ENCODE results near the gene SLC44A3.
A peak's percentile ranks its signal among the peaks of the same experiment; 100 is the strongest.

SLC44A3 gene

DNA sequence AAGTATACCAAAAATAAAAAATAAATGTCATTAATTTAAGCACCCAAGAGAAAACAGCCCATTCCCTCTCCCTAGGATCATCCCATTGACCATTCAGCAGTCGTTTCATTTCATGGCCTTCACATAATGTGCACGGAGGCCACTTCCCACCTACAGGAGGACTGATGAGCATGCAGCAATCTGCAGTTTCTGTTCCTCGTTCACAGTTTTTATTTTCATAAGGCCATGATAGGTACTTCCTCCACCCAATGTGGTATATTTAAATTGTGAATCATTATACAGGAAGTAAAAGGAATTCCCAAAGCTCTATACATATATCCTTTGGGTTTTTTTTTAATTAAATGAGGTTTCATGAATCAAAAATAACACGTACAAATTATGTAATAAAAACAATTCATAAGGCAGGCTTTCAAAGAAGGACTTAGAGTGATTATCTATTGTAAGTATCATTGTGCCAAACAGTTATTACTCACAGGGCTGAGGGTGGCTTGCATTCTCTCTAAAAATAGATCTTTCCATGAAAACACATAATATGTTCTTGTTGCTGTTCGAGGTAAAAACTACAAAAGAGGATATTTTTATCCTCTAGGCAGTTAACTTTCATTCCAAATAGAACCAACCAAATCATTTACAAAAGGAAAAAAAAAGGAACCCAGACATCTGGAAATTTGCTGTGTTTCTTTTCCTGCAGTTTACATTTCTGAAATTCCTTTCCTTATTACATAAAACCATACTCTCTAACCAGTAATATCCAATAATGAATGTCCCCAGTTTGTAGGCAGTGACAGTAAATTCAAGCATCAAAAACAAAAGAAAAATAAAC lies 27.5 kb upstream of the SLC44A3 start:
- DNase-seq (ENCODE audit: low read depth): peak; percentile 47
- no peak overlapping the region for H3K4me3 ChIP-seq (ENCODE audit: low read depth, low read length)
- TF ChIP-seq, protein P1, sequence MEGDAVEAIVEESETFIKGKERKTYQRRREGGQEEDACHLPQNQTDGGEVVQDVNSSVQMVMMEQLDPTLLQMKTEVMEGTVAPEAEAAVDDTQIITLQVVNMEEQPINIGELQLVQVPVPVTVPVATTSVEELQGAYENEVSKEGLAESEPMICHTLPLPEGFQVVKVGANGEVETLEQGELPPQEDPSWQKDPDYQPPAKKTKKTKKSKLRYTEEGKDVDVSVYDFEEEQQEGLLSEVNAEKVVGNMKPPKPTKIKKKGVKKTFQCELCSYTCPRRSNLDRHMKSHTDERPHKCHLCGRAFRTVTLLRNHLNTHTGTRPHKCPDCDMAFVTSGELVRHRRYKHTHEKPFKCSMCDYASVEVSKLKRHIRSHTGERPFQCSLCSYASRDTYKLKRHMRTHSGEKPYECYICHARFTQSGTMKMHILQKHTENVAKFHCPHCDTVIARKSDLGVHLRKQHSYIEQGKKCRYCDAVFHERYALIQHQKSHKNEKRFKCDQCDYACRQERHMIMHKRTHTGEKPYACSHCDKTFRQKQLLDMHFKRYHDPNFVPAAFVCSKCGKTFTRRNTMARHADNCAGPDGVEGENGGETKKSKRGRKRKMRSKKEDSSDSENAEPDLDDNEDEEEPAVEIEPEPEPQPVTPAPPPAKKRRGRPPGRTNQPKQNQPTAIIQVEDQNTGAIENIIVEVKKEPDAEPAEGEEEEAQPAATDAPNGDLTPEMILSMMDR (IDR thresholded peaks at IDR 0.05; ENCODE audit: low read depth, low read length, missing control alignments): peak; percentile 34

DNA sequence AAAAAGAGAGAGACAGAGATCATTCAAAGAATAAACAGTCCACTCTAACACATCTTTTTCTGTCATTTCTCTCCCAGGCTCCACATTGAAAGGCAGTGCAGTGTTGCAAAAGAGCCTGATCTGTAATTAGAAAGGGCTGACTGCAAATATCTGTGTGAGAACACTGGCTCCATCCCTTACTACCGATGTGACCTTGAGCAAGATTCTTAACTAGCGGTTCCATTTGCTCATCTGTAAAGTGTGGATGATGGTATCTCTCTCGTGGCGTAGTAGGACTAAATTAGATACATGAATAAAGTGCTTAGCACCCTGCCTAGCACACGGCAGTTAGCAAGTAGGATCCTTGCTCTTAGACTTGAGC lies 26.9 kb upstream of the SLC44A3 start:
- TF ChIP-seq, protein P1 (IDR thresholded peaks at IDR 0.05; ENCODE audit: low read depth, low read length, missing control alignments): no peak
- no peak for DNase-seq (ENCODE audit: low read depth)
- H3K4me3 ChIP-seq (ENCODE audit: low read depth, low read length): no peak overlapping the region

DNA sequence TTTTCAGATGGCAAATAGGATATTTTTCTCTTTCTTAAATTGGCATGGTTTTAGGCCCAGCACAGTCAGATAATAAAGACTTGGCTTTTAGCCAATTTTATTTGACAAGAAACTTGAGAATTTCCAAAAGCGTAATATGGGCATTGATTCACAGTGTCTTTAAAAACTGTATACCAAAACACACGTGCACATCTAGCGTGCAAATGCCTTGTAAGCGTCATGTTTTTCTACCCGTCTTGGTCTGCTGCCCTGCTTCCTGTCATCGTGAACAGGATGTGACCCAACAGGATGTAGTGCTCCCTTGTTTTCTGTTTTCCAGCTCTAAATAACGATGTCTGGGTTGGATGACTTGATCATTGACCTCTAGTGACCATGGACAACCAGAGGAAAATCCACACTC lies 24.7 kb upstream of the SLC44A3 start:
- H3K4me3 ChIP-seq (ENCODE audit: low read depth, low read length): no peak overlapping the region
- TF ChIP-seq, protein P1 (IDR thresholded peaks at IDR 0.05; ENCODE audit: low read depth, low read length, missing control alignments): no peak
- no peak for DNase-seq (ENCODE audit: low read depth)

DNA sequence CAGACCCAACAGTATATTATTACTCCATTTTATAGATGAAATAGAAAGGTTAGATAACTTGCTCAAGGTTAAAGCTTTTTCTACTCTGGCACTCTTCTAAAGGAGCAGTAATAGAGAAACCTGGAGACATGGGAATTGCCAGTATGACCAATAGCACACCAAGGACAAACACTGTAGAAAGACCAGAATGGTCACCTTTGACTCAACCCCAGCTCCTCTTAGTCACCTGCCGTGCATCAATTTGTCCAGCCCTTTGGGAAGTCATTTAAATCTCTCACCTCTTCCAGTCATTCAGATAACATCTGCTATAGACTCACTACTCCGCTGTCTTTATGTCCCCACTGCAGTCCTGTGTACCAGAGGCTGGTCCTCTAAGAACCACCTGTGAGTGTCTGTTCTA lies 23.9 kb upstream of the SLC44A3 start:
- no peak for DNase-seq (ENCODE audit: low read depth)
- H3K4me3 ChIP-seq (ENCODE audit: low read depth, low read length): no peak overlapping the region
- TF ChIP-seq, protein P1 (IDR thresholded peaks at IDR 0.05; ENCODE audit: low read depth, low read length, missing control alignments): no peak

DNA sequence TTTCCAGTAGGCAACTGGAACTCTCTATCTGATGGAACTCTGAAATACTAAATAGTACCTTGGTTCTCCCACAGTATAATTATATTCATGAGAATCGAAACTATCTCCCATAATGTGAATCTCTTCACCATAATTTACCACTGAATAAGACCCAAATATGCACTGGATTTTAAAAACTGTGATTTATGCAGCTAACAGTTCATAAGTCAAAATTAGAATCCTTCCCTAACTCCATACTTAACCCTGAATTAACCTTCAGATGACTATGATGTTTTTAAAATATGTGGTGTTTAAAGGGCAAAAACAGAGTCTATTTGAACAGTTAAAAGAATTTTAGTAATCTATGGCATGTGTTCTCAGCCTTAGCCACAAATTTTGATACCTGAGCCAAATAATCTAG lies 22.9 kb upstream of the SLC44A3 start:
- no peak overlapping the region for H3K4me3 ChIP-seq (ENCODE audit: low read depth, low read length)
- TF ChIP-seq, protein P1 (IDR thresholded peaks at IDR 0.05; ENCODE audit: low read depth, low read length, missing control alignments): no peak
- no peak for DNase-seq (ENCODE audit: low read depth)

DNA sequence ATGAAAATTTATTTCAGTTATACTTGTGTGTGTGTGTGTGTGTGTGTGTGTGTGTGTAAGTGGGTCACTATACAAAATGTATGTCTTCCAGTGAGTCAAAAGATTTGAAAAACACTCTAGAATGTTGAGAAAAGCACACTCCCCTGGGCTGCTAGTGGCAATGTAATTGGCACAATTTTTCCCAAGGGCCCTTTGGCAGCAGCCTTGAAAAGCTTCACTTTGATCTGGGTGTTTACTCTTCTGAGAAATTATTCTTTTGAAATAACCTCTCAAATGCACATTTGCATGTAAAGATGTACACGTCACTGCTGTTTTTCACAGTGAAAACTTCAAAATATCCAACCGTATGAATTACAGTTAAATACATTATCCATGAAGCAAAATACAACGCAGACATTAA lies 22.1 kb upstream of the SLC44A3 start:
- no peak for DNase-seq (ENCODE audit: low read depth)
- TF ChIP-seq, protein P1 (IDR thresholded peaks at IDR 0.05; ENCODE audit: low read depth, low read length, missing control alignments): no peak
- H3K4me3 ChIP-seq (ENCODE audit: low read depth, low read length): no peak overlapping the region

DNA sequence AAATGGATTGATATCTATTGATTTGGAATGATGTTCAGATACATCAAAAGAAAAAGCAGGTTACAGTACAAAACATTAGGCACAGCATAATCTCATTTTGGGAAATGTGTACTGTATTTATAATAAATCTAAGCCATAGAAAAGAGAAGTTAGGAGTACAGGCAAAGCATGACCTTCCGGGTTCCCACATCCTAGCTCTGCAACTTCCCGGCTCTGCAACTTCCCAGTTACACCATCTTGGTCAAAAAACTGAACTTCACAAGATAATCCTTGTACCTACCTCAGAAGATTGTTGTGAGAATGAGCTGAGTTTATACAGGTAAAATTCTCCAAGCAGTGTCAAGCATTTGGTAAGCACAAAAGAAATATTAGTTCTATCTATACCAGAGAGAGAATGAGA lies 21.7 kb upstream of the SLC44A3 start:
- DNase-seq (ENCODE audit: low read depth): no peak
- no peak overlapping the region for H3K4me3 ChIP-seq (ENCODE audit: low read depth, low read length)
- TF ChIP-seq, protein P1 (IDR thresholded peaks at IDR 0.05; ENCODE audit: low read depth, low read length, missing control alignments): no peak
